GM12891 (cell line): ENCODE data around the gene RAC2.

Source experiments
- POLR2A ChIP-seq: IDR thresholded peaks from 2 replicates; pipeline ENCODE4 v1.6.1; 2011; ENCODE audit warnings: low read depth, low read length, control low read depth
- POLR2AphosphoS5 ChIP-seq: IDR thresholded peaks from 2 replicates; pipeline ENCODE4 v1.6.1; 2011; ENCODE audit warnings: low read depth, low read length, control low read depth

DNA sequence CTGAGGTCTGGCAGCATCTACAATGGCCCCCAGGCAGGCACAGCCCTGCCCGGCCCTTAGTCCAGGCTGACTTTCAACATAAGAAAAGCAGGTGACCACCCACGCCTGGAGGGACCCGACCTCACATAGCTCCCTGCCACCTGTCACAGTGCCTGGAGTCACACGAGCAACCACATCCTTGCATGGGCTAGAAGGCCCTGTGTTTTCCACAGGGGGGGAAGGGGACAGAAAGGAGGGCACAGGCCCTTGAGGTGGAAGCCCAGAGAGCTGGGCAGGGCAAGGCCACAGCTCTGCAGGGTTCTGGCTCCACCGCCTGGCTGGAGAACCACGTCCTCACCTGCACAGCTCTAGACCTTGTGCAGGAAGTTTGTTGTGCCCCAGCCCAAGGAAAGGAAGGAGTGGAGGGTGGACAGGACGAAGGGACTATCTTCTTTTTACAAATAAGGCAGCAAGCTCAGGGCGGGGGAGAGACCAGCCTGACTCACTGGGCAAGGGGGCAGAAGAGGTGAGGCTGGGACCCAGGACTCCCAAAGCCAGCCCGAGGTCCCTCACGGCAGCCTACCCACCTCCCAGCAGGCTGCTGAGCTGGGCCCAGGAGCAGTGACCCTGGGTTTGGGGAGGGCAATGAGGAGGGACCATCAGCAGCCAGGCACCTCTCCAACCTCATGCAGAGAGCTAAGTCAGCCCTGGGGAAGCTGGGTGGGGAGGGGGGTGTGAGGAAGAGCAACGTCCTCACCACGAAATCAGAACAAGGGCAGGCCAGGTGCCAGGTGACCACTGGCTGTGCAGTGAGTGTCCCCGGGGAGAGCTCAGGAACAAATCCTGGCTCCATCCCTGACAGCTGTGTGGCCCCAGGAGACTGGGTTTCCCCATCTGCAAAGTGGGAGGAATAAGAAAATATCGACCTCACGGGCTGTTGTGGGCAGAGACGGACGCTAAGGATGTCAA, 60.4 kb downstream of the RAC2 start:
- TF ChIP-seq POLR2AphosphoS5 (no peak), POLR2A (no peak)
